ENCODE measurements around the gene TSPEAR. TPM values are rescaled to one million over a fixed set of nuclear protein-coding genes. Genes with fewer than 3 reads are reported as not detected.

TSPEAR gene
- total RNA-seq, 4 donors from 2014 or later = not detected

DNA sequence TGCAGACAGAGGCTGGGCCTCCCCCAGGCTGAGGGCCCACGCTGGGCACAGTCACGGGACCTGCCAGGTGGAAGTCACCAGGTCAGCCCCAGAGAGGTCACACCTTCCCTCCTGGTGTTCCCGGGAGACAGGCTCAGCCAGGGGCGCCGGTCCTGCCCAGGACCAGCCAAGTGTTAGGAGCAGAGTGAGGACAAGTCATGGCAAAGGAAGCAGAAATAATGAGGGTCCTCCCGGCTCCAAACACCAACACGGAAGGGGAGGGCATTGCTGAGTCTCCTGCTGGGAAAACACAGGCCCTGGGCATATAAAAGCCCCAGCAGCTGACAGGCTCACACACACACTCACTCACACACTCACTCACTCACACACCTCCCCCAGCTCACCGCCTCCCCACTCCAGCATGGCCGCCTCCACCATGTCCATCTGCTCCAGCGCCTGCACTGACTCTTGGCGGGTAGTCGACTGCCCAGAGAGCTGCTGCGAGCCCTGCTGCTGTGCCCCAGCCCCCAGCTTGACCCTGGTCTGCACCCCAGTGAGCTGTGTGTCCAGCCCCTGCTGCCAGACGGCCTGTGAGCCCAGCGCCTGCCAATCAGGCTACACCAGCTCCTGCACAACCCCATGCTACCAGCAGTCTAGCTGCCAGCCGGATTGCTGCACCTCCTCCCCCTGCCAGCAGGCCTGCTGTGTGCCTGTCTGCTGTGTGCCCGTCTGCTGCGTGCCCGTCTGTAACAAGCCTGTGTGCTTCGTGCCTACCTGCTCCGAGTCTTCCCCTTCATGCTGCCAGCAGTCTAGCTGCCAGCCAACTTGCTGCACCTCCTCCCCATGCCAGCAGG, 74.1 kb downstream of the TSPEAR start, which contains the start of gene KRTAP10-10:
Gene KRTAP10-10 (plus strand): TSS at position 339 of the 833 bp plus-strand sequence. CDS start 62 bp downstream, at position 401.
- H3K4me1 ChIP-seq = no peaks in the 10 kb centered on the region
- TF ChIP-seq POLR2AphosphoS5 (IDR thresholded peaks at IDR 0.05) = no peak
- no peak within 1 kb of the TSS for H3K4me3 ChIP-seq
- H3K27me3 ChIP-seq = peaks cover 10% of the 10 kb centered on the region
- intact Hi-C loops (cut with DNase I; ENCODE audit: low total_unique reads) = no loop called here
- H3K9me3 ChIP-seq = peaks cover 1 to 9% of the 10 kb centered on the region in 2 donors
- H3K27ac ChIP-seq = no peak within 1 kb of the TSS
- no peaks in the 10 kb centered on the region for H3K36me3 ChIP-seq
- 58% methylated on average over 19 of the region's 21 CpGs; no CpG with 5 or more reads in 1 of the 2 donors for WGBS, 2 donors (ENCODE audit: low coverage in 1 of 2)
- in situ Hi-C loops (cut with MboI; ENCODE audit: low pct_ligation_motif_present in 1 of 4, low pct_unique_long_range_greater_than_20kb in 1 of 4, low sequenced_read_pairs in 3 of 4) = no loop called here
- DNase-seq = no peak

- Histone ChIP-seq H3K9me3 (peaks cover 4 to 18% of the 10 kb centered on the region in 2 donors), H3K4me3 (no peak overlapping the region), H3K4me1 (no peaks in the 10 kb centered on the region), H3K27me3 (peaks cover 10% of the 10 kb centered on the region), H3K36me3 (no peaks in the 10 kb centered on the region), H3K27ac (no peak overlapping the region)
- in situ Hi-C loops (cut with MboI; ENCODE audit: low pct_ligation_motif_present in 1 of 4, low pct_unique_long_range_greater_than_20kb in 1 of 4, low sequenced_read_pairs in 3 of 4) (no loop called here), intact Hi-C loops (cut with DNase I; ENCODE audit: low total_unique reads) (no loop called here)
- no peak for DNase-seq
- TF ChIP-seq POLR2A (IDR thresholded peaks at IDR 0.05) = no peak
- no peak for TF ChIP-seq EP300 (IDR thresholded peaks at IDR 0.05; ENCODE audit: low read depth)
- no peak for TF ChIP-seq POLR2AphosphoS5 (IDR thresholded peaks at IDR 0.05)
- no peak for TF ChIP-seq CTCF (IDR thresholded peaks at IDR 0.05)
- 80 to 85% methylated on average over 2 to 15 of the region's 15 CpGs for WGBS, 2 donors (ENCODE audit: low coverage in 1 of 2)
Measured at GRCh38 chr21:44636209-44637017, 75.0 kb downstream of the TSPEAR start.

DNA sequence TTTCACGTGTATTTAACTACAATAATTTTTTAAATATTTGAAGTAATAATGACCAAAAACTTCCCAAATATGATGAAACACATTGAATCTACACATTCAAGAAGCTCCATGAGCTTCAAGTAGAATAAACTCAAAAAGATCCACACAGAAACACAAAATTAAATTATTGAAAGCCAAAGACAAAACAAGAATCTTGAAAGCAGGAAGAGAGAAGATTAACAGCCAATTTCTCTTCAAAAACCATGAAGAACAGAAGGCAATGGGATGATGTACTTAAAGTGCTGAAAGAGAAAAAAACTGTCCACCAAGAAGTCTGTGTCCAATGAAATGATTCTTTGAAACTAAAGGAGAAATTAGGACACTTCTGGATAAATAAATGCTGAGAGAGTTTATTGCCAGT, 79.3 kb downstream of the TSPEAR start:
- in situ Hi-C loops (cut with MboI; ENCODE audit: low pct_ligation_motif_present in 1 of 4, low pct_unique_long_range_greater_than_20kb in 1 of 4, low sequenced_read_pairs in 3 of 4) = no loop called here
- 83 to 86% methylated on average over 1 of the region's 1 CpG for WGBS, 2 donors (ENCODE audit: low coverage in 1 of 2)
- intact Hi-C loops (cut with DNase I; ENCODE audit: low total_unique reads) = no loop called here
- DNase-seq = no peak
- no peaks in the 10 kb centered on the region for H3K4me1 ChIP-seq
- TF ChIP-seq CTCF (IDR thresholded peaks at IDR 0.05) (no peak), EP300 (IDR thresholded peaks at IDR 0.05; ENCODE audit: low read depth) (no peak), POLR2A (IDR thresholded peaks at IDR 0.05) (no peak)
- no peak overlapping the region for H3K4me3 ChIP-seq
- H3K27ac ChIP-seq = no peak overlapping the region
- peaks cover 11% of the 10 kb centered on the region for H3K27me3 ChIP-seq
- peaks cover 4 to 18% of the 10 kb centered on the region in 2 donors for H3K9me3 ChIP-seq
- no peaks in the 10 kb centered on the region for H3K36me3 ChIP-seq

- no peak for DNase-seq
- Histone ChIP-seq H3K9me3 (peaks cover 4 to 18% of the 10 kb centered on the region in 2 donors), H3K27me3 (peaks cover 11% of the 10 kb centered on the region), H3K36me3 (no peaks in the 10 kb centered on the region), H3K4me3 (no peak overlapping the region), H3K27ac (no peak overlapping the region), H3K4me1 (no peaks in the 10 kb centered on the region)
- in situ Hi-C loops (cut with MboI; ENCODE audit: low pct_ligation_motif_present in 1 of 4, low pct_unique_long_range_greater_than_20kb in 1 of 4, low sequenced_read_pairs in 3 of 4) (no loop called here), intact Hi-C loops (cut with DNase I; ENCODE audit: low total_unique reads) (no loop called here)
- 68 to 88% methylated on average over 2 of the region's 2 CpGs for WGBS, 2 donors (ENCODE audit: low coverage in 1 of 2)
- TF ChIP-seq CTCF (IDR thresholded peaks at IDR 0.05) (no peak), POLR2AphosphoS5 (IDR thresholded peaks at IDR 0.05) (no peak), EP300 (IDR thresholded peaks at IDR 0.05; ENCODE audit: low read depth) (no peak), POLR2A (IDR thresholded peaks at IDR 0.05) (no peak)
Measured at GRCh38 chr21:44630440-44630839, 80.9 kb downstream of the TSPEAR start.
